Adrenal gland (tissue), 5 donors: ENCODE results near the gene MAGI2.

ENCODE experiments used
- POLR2A ChIP-seq, 2 donors: fragments of 450-650 bp; IDR thresholded peaks; one replicate each; pipeline ENCODE4 v1.6.1; 2017; ENCODE audit warnings: antibody characterized with exemption in 2 of 2, mild to moderate bottlenecking in 2 of 2, moderate library complexity in 1 of 2
- TF ChIP-seq, protein P1 (sequence below), 6 experiments: fragments of 450-650 bp in 4 of 6; fragments of 200-600 bp in 2 of 6; sonication (generic) in 1 of 6; IDR thresholded peaks; 1 replicate in 5 of 6; 2 replicates in 1 of 6; pipeline versions ENCODE4 v1.5.1 to v1.8.0; 2016 to 2021; ENCODE audit warnings: antibody characterized with exemption in 6 of 6, mild to moderate bottlenecking in 2 of 6, moderate library complexity in 1 of 6
- donor health status: DM: no; HTN: no; CAD: no.

DNA sequence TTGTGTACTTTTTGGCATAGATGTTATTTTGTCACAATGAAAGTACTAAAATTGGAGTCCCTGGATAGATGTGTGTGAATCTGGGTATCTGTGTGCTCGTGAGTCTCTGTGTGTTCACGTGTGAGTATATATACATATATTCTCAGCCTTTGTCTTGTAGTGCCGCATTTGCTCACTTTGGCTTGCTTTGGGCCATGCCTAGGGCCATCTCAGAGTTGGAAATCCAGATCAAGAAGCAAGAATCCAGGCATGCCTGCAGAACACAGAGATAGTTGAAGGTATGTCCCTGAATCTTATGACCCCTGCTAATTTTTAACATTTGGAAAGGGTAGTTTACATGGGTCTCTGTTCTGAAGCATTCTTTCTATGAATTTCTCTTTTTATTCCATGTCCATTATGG, 1446.2 kb downstream of the MAGI2 start:
- TF ChIP-seq, protein P1, sequence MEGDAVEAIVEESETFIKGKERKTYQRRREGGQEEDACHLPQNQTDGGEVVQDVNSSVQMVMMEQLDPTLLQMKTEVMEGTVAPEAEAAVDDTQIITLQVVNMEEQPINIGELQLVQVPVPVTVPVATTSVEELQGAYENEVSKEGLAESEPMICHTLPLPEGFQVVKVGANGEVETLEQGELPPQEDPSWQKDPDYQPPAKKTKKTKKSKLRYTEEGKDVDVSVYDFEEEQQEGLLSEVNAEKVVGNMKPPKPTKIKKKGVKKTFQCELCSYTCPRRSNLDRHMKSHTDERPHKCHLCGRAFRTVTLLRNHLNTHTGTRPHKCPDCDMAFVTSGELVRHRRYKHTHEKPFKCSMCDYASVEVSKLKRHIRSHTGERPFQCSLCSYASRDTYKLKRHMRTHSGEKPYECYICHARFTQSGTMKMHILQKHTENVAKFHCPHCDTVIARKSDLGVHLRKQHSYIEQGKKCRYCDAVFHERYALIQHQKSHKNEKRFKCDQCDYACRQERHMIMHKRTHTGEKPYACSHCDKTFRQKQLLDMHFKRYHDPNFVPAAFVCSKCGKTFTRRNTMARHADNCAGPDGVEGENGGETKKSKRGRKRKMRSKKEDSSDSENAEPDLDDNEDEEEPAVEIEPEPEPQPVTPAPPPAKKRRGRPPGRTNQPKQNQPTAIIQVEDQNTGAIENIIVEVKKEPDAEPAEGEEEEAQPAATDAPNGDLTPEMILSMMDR (IDR thresholded peaks at IDR 0.05): no peak
- no peak for TF ChIP-seq POLR2A (IDR thresholded peaks at IDR 0.05)
